Measurements from ENCODE around the gene PBRM1.

GRCh38 chr3:52688266-52688665 lies 2.6 kb upstream of the PBRM1 start:
- TF ChIP-seq CBX8 (IDR thresholded peaks at IDR 0.05; ENCODE audit: borderline replicate concordance, low read depth, low read length) (no peak), CTCF (IDR thresholded peaks at IDR 0.05; ENCODE audit: control extremely low read depth in 1 of 3, insufficient read depth in 1 of 3, low read depth in 1 of 3, low read length in 3 of 3) (no peak), SP1 (IDR thresholded peaks at IDR 0.05; ENCODE audit: low read depth, low read length) (no peak), POLR2AphosphoS5 (IDR thresholded peaks at IDR 0.05; ENCODE audit: low read depth, low read length) (no peak; the same call in 1 of the 2 replicates), SAP30 (IDR thresholded peaks at IDR 0.05; ENCODE audit: insufficient read depth, insufficient replicate concordance, low read length) (no peak), SRF (IDR thresholded peaks at IDR 0.05; ENCODE audit: low read depth, low read length) (no peak), RAD21 (IDR thresholded peaks at IDR 0.05 in 1 of 2, conservative IDR thresholded peaks at IDR 0.05 in 1 of 2; ENCODE audit: low read depth in 2 of 2, low read length in 2 of 2) (no peak), POLR2A (IDR thresholded peaks at IDR 0.05; ENCODE audit: control extremely low read depth in 1 of 2, low read depth in 2 of 2, low read length in 2 of 2) (no peak)

Data from H1 (cell line).